ENCODE results near the gene C1orf21. TPM values are rescaled to one million over a fixed set of nuclear protein-coding genes. Genes with fewer than 3 reads are reported as not detected.

Gene C1orf21
- total RNA-seq, 1 experiment from 2014 or later = 28.5 TPM

DNA sequence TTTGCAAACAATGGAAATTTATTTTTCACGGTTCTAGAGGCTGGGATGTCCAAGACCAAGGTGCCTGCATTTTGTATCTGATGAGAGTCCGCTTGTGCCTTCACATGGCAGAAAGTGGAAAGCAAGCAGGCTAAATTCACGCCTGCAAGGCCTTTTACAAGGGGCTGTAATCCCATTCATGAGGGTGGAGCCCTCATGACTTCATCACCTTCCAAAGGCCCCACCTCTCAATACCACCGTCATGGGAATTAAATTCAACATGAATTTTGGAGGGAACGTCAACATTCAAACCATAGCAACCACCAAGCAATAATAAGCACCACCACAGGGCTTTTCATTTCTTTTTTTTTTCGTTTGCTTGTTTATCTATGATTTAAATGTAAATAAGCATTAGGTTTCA is 115.3 kb downstream of the C1orf21 start:
- no peak for DNase-seq (ENCODE audit: low spot score)
- no peak overlapping the region for H3K27ac Mint-ChIP-seq
- H3K4me3 Mint-ChIP-seq = no peak overlapping the region
- H3K9me3 Mint-ChIP-seq = peaks cover 3% of the 10 kb centered on the region
- no peak for ATAC-seq
- ChIA-PET POLR2A (no interaction called here), CTCF (interaction anchor here (0.7 kb wide), 1 partner anchor 15 kb away, joined by 4 read pairs; no protein-coding TSS in a partner anchor)
- no peaks in the 10 kb centered on the region for H3K36me3 Mint-ChIP-seq
- H3K4me1 Mint-ChIP-seq = peaks cover 23% of the 10 kb centered on the region
- no peaks in the 10 kb centered on the region for H3K27me3 Mint-ChIP-seq (ENCODE audit: low read depth)
- TF ChIP-seq NFATC4 (CRISPR knock-in tag; IDR thresholded peaks at IDR 0.05) = no peak
- no peak for TF ChIP-seq E2F1 (CRISPR knock-in tag; IDR thresholded peaks at IDR 0.05)
- no peak for TF ChIP-seq SMAD3 (CRISPR knock-in tag; IDR thresholded peaks at IDR 0.05; ENCODE audit: borderline replicate concordance)
- TF ChIP-seq ZNF396 (CRISPR knock-in tag; IDR thresholded peaks at IDR 0.05; ENCODE audit: borderline replicate concordance) = no peak
- TF ChIP-seq CDX4 (CRISPR knock-in tag; IDR thresholded peaks at IDR 0.05; ENCODE audit: borderline replicate concordance) = no peak
- TF ChIP-seq, protein P1, sequence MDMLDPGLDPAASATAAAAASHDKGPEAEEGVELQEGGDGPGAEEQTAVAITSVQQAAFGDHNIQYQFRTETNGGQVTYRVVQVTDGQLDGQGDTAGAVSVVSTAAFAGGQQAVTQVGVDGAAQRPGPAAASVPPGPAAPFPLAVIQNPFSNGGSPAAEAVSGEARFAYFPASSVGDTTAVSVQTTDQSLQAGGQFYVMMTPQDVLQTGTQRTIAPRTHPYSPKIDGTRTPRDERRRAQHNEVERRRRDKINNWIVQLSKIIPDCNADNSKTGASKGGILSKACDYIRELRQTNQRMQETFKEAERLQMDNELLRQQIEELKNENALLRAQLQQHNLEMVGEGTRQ (CRISPR knock-in tag; IDR thresholded peaks at IDR 0.05) = no peak
- no peak for TF ChIP-seq ZNF671 (CRISPR knock-in tag; IDR thresholded peaks at IDR 0.05)
- no peak for TF ChIP-seq MLX (CRISPR knock-in tag; IDR thresholded peaks at IDR 0.05)
- TF ChIP-seq STAT6 (CRISPR knock-in tag; conservative IDR thresholded peaks at IDR 0.05; ENCODE audit: low read depth) = no peak
- TF ChIP-seq ZNF263 (CRISPR knock-in tag; IDR thresholded peaks at IDR 0.05; ENCODE audit: low read depth) = no peak
- TF ChIP-seq JUN (CRISPR knock-in tag; IDR thresholded peaks at IDR 0.05) = no peak
- no peak for TF ChIP-seq E2F5 (CRISPR knock-in tag; IDR thresholded peaks at IDR 0.05)
- TF ChIP-seq, protein P2, sequence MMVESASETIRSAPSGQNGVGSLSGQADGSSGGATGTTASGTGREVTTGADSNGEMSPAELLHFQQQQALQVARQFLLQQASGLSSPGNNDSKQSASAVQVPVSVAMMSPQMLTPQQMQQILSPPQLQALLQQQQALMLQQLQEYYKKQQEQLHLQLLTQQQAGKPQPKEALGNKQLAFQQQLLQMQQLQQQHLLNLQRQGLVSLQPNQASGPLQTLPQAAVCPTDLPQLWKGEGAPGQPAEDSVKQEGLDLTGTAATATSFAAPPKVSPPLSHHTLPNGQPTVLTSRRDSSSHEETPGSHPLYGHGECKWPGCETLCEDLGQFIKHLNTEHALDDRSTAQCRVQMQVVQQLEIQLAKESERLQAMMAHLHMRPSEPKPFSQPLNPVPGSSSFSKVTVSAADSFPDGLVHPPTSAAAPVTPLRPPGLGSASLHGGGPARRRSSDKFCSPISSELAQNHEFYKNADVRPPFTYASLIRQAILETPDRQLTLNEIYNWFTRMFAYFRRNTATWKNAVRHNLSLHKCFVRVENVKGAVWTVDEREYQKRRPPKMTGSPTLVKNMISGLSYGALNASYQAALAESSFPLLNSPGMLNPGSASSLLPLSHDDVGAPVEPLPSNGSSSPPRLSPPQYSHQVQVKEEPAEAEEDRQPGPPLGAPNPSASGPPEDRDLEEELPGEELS (CRISPR knock-in tag; IDR thresholded peaks at IDR 0.05) = no peak
- TF ChIP-seq PRDM15 (CRISPR knock-in tag; IDR thresholded peaks at IDR 0.05) = no peak
- TF ChIP-seq AR (CRISPR knock-in tag; IDR thresholded peaks at IDR 0.05) = no peak
- no peak for TF ChIP-seq OVOL2 (CRISPR knock-in tag; IDR thresholded peaks at IDR 0.05; ENCODE audit: borderline replicate concordance)
- no peak for TF ChIP-seq MYBL2 (CRISPR knock-in tag; IDR thresholded peaks at IDR 0.05)
- TF ChIP-seq ZNF232 (CRISPR knock-in tag; IDR thresholded peaks at IDR 0.05) = no peak
- TF ChIP-seq, protein P3, sequence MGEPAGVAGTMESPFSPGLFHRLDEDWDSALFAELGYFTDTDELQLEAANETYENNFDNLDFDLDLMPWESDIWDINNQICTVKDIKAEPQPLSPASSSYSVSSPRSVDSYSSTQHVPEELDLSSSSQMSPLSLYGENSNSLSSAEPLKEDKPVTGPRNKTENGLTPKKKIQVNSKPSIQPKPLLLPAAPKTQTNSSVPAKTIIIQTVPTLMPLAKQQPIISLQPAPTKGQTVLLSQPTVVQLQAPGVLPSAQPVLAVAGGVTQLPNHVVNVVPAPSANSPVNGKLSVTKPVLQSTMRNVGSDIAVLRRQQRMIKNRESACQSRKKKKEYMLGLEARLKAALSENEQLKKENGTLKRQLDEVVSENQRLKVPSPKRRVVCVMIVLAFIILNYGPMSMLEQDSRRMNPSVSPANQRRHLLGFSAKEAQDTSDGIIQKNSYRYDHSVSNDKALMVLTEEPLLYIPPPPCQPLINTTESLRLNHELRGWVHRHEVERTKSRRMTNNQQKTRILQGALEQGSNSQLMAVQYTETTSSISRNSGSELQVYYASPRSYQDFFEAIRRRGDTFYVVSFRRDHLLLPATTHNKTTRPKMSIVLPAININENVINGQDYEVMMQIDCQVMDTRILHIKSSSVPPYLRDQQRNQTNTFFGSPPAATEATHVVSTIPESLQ (CRISPR knock-in tag; IDR thresholded peaks at IDR 0.05) = no peak

Data from WTC11 (cell line).